GM18868 (cell line): ENCODE data around the gene IL17RE.
"Not testable (repeated sequence)": the region's sequence is repeated elsewhere in the genome, so short reads cannot be mapped to it uniquely, and the experiment has no call there.

Experiments
- ATAC-seq: cut with Tn5 transposase; IDR thresholded peaks from one replicate; pipeline ENCODE4 v1.9.1; 2021; ENCODE audit warnings: mild to moderate bottlenecking, moderate library complexity; ENCODE audit not compliant: unreplicated experiment

Gene IL17RE

GRCh38 chr3:9932843-9933560 lies 30.4 kb downstream of the IL17RE start:
- peak; percentile 72 for ATAC-seq

DNA sequence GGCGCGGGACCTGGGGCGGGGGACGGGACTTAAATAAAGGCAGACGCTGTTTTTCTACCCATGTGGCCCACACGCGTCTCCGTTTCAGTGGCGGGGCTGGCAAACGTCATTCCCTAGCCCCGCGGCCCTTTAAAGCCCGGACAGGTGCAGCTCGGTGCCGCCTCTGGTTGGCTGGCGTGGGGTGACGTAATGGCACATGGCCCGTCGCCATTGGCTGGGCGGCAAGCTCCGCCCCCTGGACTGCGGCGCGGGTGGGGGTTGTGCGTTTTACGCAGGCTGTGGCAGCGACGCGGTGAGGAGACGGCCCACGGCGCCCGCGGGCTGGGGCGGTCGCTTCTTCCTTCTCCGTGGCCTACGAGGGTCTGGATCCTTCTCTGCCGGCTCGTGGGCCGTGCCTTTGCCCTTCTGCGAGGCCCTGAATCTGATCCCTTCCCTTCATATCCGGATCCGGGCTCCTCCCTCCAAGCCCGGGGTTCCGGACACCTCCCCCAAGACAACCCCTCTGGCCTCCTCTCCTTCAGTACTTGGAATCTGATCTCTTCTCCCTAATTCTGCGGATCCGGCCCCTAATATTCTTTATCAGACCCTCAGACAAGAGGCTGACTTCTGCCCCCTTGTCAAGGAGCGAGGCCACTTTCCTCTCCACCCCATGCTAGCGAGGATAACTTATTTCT lies 31.1 kb downstream of the IL17RE start, which contains the start of gene CRELD1:
Gene CRELD1 (plus strand): TSS at position 274 of the 674 bp plus-strand sequence. CDS start 605 bp downstream, outside the sequence.
- peak; percentile 89 for ATAC-seq

GRCh38 chr3:9934235-9934621 lies 31.6 kb downstream of the IL17RE start:
- ATAC-seq: no peak

- ATAC-seq: no peak
Observed at GRCh38 chr3:9934993-9935392, 32.3 kb downstream of the IL17RE start.

DNA sequence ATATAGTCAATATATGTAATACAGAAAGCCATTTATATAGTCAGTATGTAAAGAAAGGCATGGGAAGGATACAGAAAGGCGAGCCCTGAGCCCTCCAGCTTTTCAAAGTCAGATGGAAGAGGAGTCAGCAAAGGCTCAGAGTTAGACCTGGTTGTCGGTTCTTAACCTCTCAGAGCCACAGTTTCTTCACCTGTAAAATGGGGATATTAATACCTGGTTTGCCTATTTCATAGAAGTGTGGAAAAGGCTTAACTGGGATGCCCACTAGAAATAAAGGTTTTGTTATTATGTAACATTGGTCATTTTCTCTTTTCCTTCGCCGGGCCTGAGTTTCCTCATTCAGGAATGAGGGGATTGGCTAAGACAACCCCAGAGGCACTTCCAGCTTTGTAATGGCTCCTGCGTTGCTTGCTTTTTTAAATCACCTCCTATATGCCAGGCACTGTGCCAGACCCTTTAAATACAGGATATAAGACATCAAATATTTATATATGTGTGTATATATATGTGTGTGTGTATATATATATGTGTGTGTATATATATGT lies 33.4 kb downstream of the IL17RE start:
- no peak for ATAC-seq

DNA sequence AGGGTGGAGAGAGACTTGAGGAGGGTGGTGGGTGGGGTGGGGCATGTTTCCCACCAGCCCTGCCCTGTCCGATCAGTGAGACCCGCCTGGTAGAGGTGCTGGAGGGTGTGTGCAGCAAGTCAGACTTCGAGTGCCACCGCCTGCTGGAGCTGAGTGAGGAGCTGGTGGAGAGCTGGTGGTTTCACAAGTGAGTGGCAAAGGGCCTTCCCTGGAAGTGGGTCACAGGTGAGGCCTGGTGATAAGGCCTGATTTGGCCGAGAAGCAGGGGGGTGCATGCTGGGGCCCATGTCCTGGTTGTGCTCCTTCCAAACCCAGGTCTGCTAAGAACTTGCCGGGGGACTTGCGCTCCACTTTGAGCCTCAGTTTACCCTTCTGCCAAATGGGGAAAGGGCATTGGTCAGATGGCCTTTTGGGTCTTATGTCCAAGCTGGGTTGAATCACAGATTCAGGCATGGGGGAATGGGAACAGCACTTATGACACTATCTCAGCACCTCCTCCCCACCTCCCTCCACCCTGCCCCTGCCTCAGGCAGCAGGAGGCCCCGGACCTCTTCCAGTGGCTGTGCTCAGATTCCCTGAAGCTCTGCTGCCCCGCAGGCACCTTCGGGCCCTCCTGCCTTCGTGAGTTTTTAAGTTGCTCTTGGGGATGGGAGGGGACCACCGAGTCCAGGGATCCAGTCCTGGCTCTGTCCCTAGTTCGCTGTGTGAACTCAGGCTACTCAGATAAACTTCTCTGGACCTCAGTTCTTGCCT lies 35.0 kb downstream of the IL17RE start:
- no peak for ATAC-seq

DNA sequence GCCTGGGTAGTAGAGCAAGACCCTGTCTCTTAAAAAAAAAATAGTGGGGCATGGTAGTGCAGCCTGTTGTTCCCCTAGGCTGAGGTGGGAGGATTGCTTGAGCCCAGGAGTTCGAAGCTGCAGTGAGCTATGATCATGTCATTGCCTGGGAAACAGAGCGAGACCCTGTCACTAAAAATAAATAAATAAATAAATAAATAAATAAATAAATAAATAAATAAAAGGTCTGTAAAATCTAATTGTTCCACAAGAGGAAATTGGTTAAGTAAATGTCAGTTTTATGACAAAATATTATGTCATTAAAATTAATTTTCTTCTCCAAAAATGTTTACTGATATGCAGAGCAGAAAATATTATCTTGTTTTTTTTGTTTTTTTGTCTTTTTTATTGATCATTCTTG lies 36.3 kb downstream of the IL17RE start:
- ATAC-seq: no peak

DNA sequence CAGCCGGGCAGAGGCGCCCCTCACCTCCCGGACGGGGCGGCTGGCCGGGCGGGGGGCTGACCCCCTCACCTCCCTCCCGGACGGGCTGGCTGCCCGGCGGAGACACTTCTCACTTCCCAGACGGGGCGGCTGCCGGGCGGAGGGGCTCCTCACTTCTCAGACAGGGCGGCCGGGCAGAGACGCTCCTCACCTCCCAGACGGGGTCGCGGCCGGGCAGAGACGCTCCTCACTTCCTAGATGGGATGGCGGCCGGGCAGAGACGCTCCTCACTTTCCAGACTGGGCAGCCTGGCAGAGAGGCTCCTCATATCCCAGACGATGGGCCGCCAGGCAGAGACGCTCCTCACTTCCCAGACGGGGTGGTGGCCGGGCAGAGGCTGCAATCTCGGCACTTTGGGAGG lies 37.3 kb downstream of the IL17RE start:
- ATAC-seq: not testable (repeated sequence)

DNA sequence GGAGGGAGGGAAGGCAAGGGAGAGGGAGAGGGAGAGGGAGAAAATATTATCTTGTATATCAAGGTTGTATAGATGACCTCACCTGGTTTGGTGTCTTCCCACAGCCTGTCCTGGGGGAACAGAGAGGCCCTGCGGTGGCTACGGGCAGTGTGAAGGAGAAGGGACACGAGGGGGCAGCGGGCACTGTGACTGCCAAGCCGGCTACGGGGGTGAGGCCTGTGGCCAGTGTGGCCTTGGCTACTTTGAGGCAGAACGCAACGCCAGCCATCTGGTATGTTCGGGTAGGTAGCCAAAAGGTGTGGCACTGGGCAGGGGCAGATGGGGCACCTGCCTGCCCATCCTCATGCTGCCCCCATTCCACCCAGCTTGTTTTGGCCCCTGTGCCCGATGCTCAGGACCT lies 38.1 kb downstream of the IL17RE start:
- ATAC-seq: no peak

DNA sequence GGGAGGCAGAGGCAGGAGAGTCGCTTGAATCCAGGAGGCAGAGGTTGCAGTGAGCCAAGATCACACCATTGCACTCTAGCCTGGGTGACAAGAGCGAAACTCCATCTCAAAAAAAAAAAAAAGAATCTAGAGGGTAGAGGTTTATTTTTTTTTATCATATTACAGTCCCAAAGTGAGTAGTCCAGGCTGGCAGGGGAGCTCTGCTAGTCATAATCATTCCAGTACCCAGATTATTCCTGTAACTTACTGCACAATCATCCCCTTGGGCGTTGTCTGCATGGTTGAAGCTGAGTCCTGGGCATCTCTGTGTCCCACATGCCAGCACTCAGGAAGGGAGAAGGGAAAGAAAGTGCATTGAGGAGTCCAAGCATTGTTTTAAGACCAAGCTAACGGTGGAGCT lies 39.5 kb downstream of the IL17RE start:
- no peak for ATAC-seq

DNA sequence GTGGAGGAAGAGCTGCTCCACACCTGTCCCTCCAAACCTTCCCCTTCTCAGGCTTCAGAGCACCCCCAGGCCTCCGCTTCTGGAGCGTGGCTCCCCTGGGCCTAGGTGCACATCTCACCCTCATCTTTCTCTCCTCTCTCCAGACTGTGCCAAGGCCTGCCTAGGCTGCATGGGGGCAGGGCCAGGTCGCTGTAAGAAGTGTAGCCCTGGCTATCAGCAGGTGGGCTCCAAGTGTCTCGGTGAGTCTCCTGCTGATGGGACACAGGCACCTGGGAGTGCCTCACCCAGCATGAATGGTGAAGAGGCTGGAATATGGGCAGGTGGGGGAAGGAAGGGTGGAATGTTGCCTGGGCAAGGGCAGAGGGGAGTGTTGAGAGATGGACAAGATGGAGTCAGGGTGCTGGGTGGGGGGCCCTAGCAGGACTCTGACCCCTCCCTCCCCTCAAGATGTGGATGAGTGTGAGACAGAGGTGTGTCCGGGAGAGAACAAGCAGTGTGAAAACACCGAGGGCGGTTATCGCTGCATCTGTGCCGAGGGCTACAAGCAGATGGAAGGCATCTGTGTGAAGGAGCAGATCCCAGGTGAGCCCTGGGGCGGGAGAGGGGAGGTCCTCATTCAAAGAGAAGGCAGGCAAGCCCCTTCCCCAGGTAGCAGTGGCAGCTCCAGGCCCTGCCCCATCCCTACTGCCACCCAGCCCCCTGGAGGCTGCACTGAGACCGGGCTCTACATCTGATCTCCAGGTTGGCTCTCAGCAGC lies 40.5 kb downstream of the IL17RE start:
- no peak for ATAC-seq

DNA sequence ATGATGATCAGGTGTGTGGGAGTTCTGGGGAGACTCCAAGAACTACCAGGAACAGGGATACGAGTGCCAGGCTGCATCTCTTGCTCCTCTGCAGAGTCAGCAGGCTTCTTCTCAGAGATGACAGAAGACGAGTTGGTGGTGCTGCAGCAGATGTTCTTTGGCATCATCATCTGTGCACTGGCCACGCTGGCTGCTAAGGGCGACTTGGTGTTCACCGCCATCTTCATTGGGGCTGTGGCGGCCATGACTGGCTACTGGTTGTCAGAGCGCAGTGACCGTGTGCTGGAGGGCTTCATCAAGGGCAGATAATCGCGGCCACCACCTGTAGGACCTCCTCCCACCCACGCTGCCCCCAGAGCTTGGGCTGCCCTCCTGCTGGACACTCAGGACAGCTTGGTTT lies 41.6 kb downstream of the IL17RE start:
- no peak for ATAC-seq

- no peak for ATAC-seq
Observed at GRCh38 chr3:9945358-9945757, 42.7 kb downstream of the IL17RE start.

DNA sequence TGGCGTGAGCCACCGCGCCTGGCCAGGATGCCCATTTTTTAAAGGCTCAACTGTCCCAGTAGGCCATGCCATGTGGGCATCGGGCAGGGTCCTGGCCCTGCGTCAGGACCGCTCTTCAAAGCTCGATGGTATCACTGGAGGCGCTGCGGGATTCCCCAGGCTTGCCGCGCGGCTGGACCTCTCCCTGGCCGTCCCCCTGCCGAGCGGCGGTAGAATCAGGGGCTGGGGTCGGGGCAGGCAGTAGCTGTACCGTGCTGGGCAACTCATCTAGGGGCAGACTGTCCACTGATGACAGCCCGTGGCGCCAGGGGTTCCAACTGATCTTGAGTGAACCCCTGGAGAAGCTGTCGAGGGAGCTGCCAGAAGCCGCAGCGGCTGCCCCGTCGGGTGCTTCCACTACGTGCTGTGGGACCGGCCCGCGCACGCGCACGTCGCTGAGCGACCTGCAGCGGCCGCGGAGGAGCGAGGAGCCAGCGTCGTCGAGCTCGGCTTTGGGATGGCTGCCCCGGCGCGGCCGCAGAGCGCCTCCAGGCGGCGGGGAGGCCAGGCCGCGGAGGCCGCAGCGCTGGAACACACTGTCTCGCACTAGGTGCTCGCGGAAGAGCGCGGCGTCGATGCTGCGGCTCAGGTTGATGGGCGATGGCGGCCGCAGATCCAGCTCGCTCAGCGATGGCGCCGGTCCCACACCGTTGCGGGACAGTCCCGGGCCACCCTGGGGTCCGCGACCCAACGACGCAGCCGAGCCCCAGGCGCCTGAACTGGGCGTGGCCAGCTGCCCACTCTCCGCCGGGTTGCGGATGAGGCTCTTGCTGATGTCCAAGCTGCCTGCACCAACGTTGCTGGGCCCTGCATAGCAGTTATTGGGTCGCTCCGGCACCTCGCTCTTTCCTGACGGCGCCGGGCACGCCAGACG lies 43.7 kb downstream of the IL17RE start:
- no peak for ATAC-seq

DNA sequence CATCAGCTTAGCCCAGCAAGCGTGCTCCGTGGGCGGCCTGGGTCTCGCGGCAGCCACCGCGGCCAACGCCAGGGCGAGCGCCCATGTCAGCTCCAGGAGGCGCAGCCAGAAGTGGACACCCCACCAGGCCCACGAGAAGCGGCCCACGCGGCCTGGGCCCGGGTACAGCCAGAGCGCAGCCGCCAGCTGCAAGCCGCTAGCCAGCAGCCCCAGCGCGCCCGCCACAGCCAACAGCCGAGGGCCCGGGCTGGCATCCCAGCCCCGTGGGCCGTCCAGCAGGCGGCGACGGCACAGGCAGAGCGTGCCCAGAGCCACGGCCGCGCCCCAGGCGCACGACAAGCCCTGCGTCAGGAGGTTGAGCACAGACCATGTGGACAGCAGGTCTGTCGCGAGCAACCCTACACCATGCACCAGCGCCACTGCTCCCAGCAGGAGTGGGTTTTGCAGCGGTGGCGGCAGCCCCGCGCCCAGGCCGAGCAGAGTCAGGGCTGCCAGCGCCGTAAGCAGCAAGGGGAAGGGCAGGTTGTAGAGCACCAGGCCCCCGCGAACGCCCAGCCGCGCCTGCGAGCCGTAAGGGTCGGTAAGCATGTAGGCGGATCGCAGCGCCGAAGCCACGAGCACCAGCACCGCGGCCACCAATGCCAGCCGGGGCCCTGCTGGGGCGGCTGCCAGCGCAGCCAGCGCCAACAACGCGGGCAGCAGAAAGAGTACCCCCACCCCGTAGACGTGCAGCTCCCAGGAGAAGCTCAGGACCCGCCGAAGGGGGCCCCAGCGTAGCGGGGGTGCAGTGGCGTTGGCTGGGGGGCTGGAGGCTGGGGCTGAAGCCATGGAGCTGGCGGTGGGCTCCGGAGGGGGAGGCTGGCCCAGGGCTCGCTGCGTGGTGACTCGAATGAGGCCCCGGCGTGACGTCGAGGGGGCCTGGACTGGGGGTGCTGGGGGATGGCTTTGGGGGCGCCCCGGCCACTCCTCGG lies 44.7 kb downstream of the IL17RE start:
- ATAC-seq: no peak

- ATAC-seq: no peak
Observed at GRCh38 chr3:9948586-9948985, 45.9 kb downstream of the IL17RE start.

- ATAC-seq: no peak
Observed at GRCh38 chr3:9949115-9949514, 46.5 kb downstream of the IL17RE start.

DNA sequence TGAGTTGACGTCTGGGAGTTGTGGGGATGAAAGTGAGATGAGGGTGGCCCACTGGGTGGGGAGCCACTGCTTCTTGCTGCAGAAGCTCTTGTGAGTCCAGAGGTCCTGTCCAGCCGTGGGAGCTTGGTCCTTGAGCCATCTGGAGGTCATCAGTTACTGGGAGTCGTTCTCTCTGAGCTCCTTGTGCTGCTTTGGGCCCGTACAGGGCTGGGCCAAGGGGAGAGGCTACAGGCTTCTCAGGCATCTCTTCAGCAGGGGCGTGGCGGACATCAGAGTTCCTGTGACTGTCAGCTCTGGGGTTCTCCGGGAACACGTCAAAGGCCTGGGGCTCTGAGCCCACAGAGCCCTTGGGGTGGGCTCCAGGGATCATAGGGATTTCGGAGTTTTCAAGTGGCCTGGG lies 47.0 kb downstream of the IL17RE start:
- ATAC-seq: no peak

- ATAC-seq: peak; percentile 61
Observed at GRCh38 chr3:9951126-9951525, 48.5 kb downstream of the IL17RE start.
